Psoas muscle (tissue), 8 donors: ENCODE data around the gene LRP1B. TPM values are rescaled to one million over a fixed set of nuclear protein-coding genes. Genes with fewer than 3 reads are reported as not detected.

Source experiments
- ATAC-seq, 4 donors: fragments of 200-7000 bp; cut with Tn5 transposase; one replicate each; pipeline ENCODE4 v1.9.1; 2020; ENCODE audit warnings: moderate library complexity in 3 of 4, mild to moderate bottlenecking in 2 of 4
- DNase-seq, 2 donors: peaks; one replicate each; pipeline ENCODE4 v3.0.0-alpha.2; 2020
- H3K27ac ChIP-seq: fragments of 200-600 bp; one replicate; pipeline ENCODE4 v1.8.0; 2022
- H3K27me3 ChIP-seq, 3 donors: fragments of 200-600 bp in 1 of 3; one replicate each; pipeline versions ENCODE4 v1.6.1 to v1.8.0; 2013 to 2022; ENCODE audit warnings: low read length in 2 of 3, mild to moderate bottlenecking in 2 of 3, moderate library complexity in 1 of 3; ENCODE audit not compliant: insufficient read depth in 3 of 3
- H3K36me3 ChIP-seq, 2 donors: fragments of 200-600 bp in 1 of 2; one replicate each; pipeline versions ENCODE4 v1.6.1 to v1.8.0; 2013 to 2022; ENCODE audit warnings: low read depth in 1 of 2, mild to moderate bottlenecking in 1 of 2, moderate library complexity in 1 of 2; ENCODE audit not compliant: insufficient read depth in 1 of 2
- H3K4me1 ChIP-seq: fragments of 200-600 bp; one replicate; pipeline ENCODE4 v1.8.0; 2022
- H3K4me3 ChIP-seq: fragments of 200-600 bp; one replicate; pipeline ENCODE4 v1.8.0; 2022; ENCODE audit warnings: mild to moderate bottlenecking
- H3K9me3 ChIP-seq: fragments of 200-600 bp; one replicate; pipeline ENCODE4 v1.8.0; 2022
- CTCF ChIP-seq: fragments of 200-600 bp; IDR thresholded peaks from one replicate; pipeline ENCODE4 v1.8.0; 2022; ENCODE audit warnings: antibody characterized with exemption
- WGBS, 3 donors: extraction: QIAGEN DNeasy Blood & Tissue Kit; methylation state at CpG; one replicate each; pipeline versions ENCODE4 v1.1.6 to v1.1.7; 2013; 5-methylcytosine and 5-hydroxymethylcytosine counted together
- intact Hi-C, 2 donors: fragments of 100-400 bp; cut with DNase I; formaldehyde crosslinking; loops; one replicate each; pipeline versions ENCODE4 v1.11.0 to v1.14.2; 2022
- polyA plus RNA-seq, 3 donors: library from polyadenylated mRNA; stranded (reverse); fragments of 200-250 nt; gene quantifications; one replicate each; pipeline ENCODE4 v1.2.3, GENCODE V29; 2013
- total RNA-seq, 4 donors: library from RNA; stranded (reverse); fragmentation: NEBNext Ultra II Directional in 2 of 4; extraction: Animal tissue kit (Norgen Biotek cat#: 25700) in 2 of 4; gene quantifications; one replicate each; pipeline versions ENCODE4 v1.2.1 to v1.2.4, GENCODE V29; 2021 to 2023
- donor health status: healthy with polysubstance abuse.
- donor health status: DM: no; HTN: no; CAD: no; lungs with moderate emphysema.
- donor health status: Bipolar disorder and iron deficiency.
- donor health status: healthy.
- donor health status: DM: yes; HTN: yes; CAD: no.
- donor health status: DM: no; HTN: no; CAD: no.
- donor health status: DM: no; HTN: no; CAD: no.
- donor health status: DM: yes; HTN: yes; CAD: no.

LRP1B gene
- total and polyA plus RNA-seq, 7 donors = 0.33 to 3.3 (median 0.95) TPM

DNA sequence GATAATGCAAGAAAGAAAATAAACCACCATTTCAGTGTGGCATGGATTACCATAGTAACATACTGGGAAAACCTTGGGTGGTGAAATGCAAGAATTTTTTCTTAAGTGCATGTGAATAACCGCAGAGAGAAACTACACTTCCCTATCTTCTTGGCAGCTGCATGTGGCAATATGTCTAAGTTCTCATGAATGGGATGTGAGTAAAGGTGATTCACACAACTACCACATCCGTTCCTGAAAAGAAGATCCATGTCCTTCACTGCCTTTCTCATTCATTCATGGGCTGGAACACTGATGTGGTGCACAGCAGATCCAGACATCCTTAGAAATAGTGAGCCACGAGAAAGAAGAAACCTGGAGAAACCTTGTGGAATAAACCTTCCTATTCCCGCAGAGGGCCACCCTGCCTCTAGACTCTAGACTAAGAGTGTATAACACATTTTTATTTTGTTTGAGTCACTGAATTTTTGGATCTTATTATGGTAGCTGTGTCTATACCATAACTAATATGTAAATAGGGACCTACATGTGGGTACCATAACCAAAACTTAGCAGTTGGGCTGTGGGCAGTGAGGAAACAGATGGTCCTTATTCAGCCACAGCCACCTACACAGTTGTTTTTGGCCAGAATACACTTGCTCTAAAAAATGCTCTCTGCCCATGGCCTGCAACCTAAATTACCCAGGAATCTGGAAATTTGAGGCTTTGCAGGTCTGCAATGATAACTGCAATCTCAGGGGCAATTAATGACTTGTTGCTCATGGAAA is 573.3 kb downstream of the LRP1B start:
- intact Hi-C loops = no loop called here
- 88 to 91% (median 89%) methylated on average over 4 of the region's 4 CpGs for WGBS, 3 donors
- ATAC-seq (no peak), DNase-seq (no peak)
- no peak for TF ChIP-seq CTCF
- Histone ChIP-seq H3K27me3 (no peaks in the 10 kb centered on the region), H3K4me3 (no peak overlapping the region), H3K4me1 (no peaks in the 10 kb centered on the region), H3K36me3 (no peaks in the 10 kb centered on the region), H3K27ac (no peak overlapping the region), H3K9me3 (no peaks in the 10 kb centered on the region)

- Histone ChIP-seq H3K27ac (no peak overlapping the region), H3K36me3 (no peaks in the 10 kb centered on the region), H3K9me3 (no peaks in the 10 kb centered on the region), H3K27me3 (no peaks in the 10 kb centered on the region), H3K4me1 (no peaks in the 10 kb centered on the region), H3K4me3 (no peak overlapping the region)
- no peak for DNase-seq
- ATAC-seq = no peak
- 20 to 32% (median 28%) methylated on average over 5 of the region's 5 CpGs for WGBS, 3 donors
- intact Hi-C loops = no loop called here
- TF ChIP-seq CTCF = no peak
Observed at GRCh38 chr2:141555876-141556470, 574.8 kb downstream of the LRP1B start.

- no peak for TF ChIP-seq CTCF
- Histone ChIP-seq H3K9me3 (no peaks in the 10 kb centered on the region), H3K27ac (no peak overlapping the region), H3K4me1 (no peaks in the 10 kb centered on the region), H3K36me3 (no peaks in the 10 kb centered on the region), H3K4me3 (no peak overlapping the region), H3K27me3 (no peaks in the 10 kb centered on the region)
- DNase-seq (no peak), ATAC-seq (no peak)
- intact Hi-C loops = no loop called here
- WGBS, 3 donors = 13 to 16% (median 13%) methylated on average over 3 of the region's 3 CpGs
Observed at GRCh38 chr2:141554810-141555209, 576.0 kb downstream of the LRP1B start.

DNA sequence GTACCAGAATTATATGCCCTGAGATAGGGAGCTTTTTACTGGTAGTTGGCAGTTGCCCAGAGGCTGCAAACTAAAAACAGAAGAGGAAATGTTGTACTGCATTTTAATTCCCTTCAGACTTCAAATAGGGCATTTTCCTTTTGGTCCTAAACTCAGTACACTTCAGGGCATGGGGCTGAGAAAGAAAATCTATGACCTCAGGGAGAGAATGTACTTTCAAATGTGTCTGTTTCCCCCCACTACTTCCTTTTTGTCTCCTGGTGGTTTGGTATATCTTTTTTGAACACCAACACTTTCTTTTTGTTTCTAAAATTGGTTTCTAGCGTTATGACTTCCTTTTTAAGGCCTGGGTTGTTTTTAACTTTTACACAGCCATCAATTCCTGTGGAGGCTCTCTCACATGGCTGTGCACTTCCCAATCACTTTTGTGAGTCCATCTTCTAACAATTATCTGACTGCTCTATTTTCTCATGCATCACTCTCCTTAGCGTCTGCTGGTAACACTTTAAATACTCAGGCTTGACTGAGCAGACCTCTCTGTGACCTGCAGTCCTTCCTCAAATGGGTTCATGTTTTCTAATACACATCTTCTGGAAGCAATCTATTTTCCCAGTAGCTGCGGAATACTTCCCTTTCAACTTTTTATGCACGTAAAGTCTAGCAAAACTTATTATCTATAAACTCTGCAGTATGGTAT is 596.0 kb downstream of the LRP1B start:
- TF ChIP-seq CTCF = no peak
- DNase-seq (no peak), ATAC-seq (no peak)
- intact Hi-C loops = no loop called here
- Histone ChIP-seq H3K27ac (no peak overlapping the region), H3K9me3 (no peaks in the 10 kb centered on the region), H3K4me3 (no peak overlapping the region), H3K27me3 (no peaks in the 10 kb centered on the region), H3K36me3 (no peaks in the 10 kb centered on the region), H3K4me1 (no peaks in the 10 kb centered on the region)
- WGBS, 3 donors = 53 to 65% (median 59%) methylated on average over 4 of the region's 4 CpGs
